GM19397 (cell line): ENCODE results near the gene DDX47.
"Not testable (repeated sequence)": the region's sequence is repeated elsewhere in the genome, so short reads cannot be mapped to it uniquely, and the experiment has no call there.

Experiments
- ATAC-seq: cut with Tn5 transposase; IDR thresholded peaks from one replicate; pipeline ENCODE4 v1.9.1; 2021; ENCODE audit warnings: mild to moderate bottlenecking, moderate library complexity; ENCODE audit not compliant: unreplicated experiment

DDX47 gene

DNA sequence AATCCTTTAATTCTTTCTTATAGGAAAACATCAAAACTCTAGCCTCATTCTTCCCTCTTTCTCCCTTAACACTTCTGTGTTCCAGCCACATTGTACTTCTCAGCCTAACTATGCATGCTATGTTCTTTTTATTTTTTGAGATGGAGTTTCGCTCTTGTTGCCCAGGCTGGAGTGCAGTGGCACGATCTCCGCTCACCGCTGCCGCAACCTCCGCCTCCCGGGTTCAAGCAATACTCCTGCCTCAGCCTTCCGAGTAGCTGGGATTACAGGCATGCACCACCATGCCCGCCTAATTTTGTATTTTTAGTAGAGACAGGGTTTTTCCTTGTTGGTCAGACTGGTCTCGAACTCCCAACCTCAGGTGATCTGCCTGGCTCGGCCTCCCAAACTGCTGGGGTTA lies 7.2 kb downstream of the DDX47 start:
- ATAC-seq: not testable (repeated sequence)

DNA sequence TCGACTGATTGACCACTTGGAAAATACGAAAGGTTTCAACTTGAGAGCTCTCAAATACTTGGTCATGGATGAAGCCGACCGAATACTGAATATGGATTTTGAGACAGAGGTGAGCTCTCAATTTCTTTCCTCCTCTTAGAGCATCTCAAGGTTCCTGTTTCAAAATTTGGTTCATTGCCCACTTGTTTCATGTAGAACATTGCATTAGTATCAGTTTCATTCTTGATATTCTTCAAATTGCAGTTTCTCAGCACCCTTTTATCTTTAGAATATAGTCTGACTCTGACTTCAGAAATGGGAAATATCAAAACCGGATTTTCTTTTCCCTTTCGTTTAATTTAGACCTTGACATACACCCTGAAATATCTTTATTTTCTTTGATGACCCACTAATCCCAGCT lies 8.8 kb downstream of the DDX47 start:
- ATAC-seq: no peak

- no peak for ATAC-seq
These were observed 9.7 kb downstream of the DDX47 start for GRCh38 chr12:12822886-12823285.

DNA sequence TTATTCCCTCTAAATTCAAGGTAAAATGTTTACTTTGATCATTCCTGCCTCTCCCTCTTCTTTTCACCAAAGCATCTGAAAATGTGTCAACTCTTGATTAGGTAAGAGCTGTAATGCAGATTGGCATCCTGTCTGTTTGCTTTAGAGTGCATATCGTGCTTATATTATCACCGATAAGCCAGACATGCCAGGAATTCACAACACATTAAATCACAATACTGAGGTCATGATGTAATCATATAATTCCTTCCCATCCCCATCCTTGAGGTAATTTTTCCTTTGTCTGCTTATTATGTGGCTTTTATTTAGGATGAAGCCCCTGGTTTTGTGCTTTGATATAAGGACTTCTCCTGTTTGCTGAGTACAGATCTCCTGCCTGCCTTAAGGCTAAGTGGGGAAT lies 10.2 kb downstream of the DDX47 start:
- no peak for ATAC-seq

GRCh38 chr12:12823811-12824210 lies 10.7 kb downstream of the DDX47 start:
- no peak for ATAC-seq

DNA sequence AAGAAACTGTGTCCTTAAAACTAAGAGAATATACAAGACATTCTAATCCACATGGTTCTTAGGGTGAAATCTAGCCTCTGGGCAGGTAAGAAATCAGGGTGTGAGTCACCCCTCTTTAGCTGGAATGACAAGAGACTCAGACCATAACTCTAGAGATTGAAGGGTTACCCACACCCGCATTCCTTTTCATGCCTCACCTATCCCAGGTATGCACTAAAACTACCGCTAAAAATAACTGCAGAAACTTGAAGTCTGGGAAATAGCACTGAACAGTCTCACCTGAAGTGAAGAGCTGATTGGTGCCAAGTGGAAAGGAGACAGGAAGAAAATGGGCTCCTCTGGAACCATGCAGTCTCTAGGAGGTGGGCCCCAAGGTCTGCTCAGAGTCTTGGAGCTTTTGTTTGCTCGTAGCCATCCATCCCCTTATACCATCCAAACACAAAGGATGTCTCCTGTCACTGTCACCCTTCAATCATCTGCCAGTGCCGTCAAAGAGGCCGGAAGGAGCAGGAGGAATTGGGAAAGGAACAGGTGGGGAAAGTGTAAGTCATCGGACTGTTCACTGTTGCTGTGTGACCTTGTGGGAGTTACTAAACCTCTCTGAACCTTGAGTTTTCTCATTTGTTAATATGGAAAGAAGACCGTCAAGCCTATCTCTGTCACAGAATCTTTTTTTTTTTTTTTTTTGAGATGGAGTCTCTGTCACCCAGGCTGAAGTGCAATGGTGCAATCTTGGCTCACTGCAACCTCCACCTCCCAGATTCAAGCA lies 22.4 kb downstream of the DDX47 start:
- ATAC-seq: no peak

DNA sequence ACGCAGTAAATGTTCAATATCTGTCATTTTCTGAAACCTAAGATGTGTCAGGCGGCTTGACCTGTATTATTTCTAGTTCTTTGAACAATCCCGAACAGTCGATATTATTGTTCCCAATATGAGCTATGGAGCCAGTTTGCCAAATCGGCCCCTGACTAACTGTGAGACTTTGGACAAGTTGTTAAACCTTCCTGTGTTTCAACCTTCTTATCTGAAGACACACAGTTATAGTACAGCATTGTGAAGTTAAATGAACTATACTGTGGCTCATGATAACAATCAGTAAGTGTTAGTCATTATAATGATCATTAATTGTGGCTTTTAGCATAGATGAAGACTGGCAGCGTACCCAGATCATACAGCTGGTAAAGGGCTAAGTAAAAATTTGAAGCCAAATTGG lies 23.4 kb downstream of the DDX47 start:
- no peak for ATAC-seq

GRCh38 chr12:12837025-12837812 lies 24.1 kb downstream of the DDX47 start:
- no peak for ATAC-seq

- no peak for ATAC-seq
These were observed 24.6 kb downstream of the DDX47 start for GRCh38 chr12:12837813-12838153.

DNA sequence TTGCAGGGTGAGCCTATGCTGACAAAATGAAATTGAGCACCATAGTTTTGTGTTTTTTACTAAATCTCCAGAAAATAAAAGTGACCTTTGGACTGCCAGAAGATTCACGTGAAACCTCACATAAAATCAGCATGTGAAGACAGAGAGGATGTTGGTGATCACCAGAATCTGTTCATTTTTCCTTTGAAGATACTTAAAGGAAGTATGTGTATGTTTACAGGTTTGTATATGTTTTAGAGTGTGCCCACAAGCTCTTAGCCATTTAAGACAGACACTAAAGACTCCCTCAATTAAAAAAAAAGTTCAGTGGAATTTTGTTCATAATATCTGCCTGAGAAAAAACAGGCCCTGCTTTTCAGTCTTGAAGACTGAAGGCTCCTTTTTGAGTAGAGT lies 25.9 kb downstream of the DDX47 start:
- no peak for ATAC-seq

DNA sequence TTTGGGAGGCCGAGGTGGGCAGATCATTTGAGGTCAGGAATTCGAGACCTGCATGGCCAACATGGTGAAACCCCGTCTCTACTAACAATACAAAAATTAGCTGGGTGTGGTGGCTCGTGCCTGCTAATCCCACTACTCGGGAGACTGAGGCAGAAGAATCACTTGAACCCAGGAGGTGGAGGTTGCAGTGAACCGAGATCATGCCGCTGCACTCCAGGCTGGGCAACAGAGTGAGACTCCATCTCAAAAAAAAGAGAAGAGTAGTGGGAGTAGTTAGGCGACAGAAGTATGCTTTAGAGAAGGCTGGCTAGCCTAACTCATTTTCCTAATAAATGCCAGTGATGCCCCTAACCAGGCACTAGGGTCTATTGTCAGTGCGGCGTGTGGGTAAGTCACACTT lies 26.3 kb downstream of the DDX47 start:
- not testable (repeated sequence) for ATAC-seq

DNA sequence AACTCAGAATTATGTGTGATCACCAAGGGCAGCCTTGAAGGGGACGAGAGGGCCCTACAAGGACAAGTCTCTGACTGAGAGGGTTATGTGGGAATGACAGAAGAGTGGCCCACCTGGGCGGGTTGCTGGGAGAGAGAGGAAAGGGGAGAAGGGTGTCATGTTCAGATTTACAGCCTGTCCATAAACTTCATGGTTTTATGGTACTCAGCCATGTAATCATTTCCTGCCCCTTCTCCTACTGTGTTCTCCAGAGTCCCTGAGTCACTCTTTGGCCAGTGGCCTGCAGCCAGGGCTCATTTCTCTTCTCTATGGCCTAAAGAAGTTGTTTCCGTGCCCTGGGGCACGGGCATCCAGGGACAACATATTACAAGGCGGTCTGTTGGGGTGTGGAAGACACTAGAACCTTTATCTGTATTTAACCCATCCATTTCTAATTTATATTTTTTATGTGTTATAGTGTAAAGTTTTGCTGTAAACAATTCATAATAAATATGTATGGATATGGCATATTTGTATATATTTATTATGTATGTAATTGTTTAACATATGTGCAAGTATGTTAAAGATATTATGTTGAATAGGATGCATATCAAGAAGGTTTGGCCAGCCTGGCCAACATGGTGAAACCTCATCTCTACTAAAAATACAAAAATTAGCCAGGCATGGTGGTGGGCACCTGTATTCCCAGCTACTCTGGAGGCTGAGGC lies 26.9 kb downstream of the DDX47 start:
- ATAC-seq: no peak

GRCh38 chr12:12840580-12840899 lies 27.4 kb downstream of the DDX47 start:
- ATAC-seq: no peak

DNA sequence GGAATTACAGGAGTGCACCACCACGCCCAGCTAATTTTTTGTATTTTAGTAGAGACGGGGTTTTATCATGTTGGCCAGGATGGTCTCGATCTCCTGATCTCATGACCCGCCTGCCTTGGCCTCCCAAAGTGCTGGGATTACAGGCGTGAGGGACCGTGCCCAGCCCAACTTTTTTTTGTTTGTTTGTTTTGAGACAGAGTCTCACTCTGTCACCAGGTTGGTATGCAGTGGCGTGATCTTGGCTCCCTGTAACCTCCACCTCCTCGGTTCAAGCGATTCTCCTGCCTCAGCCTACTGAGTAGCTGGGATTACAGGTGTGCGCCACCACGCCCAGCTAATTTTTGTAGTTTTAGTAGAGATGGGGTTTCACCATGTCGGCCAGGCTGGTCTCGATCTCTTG lies 28.3 kb downstream of the DDX47 start:
- ATAC-seq: not testable (repeated sequence)

DNA sequence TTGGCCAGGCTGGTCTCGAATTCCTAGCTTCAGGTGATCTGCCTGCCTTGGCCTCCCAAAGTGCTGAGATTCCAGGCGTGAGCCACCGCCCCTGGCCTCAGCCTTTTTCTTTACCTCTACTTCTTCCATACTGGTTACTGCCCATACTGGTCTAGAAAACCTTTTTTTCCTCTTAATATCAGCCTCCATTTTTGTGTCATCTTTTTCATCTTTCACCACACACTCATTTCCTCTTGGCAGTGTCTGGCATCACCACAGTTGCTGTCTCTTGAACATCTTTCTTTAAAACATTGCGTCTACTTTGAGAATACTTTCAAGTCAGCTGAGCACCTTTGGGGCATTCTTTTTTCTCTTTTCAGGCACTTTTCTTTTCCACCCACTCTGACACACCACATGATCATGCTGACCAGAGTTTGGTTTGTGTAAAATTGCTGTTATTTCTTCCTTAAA lies 32.7 kb downstream of the DDX47 start:
- ATAC-seq: no peak

- ATAC-seq: not testable (repeated sequence)
These were observed 33.6 kb downstream of the DDX47 start for GRCh38 chr12:12846780-12847179.

- no peak for ATAC-seq
These were observed 40.3 kb downstream of the DDX47 start for GRCh38 chr12:12853435-12853834.

DNA sequence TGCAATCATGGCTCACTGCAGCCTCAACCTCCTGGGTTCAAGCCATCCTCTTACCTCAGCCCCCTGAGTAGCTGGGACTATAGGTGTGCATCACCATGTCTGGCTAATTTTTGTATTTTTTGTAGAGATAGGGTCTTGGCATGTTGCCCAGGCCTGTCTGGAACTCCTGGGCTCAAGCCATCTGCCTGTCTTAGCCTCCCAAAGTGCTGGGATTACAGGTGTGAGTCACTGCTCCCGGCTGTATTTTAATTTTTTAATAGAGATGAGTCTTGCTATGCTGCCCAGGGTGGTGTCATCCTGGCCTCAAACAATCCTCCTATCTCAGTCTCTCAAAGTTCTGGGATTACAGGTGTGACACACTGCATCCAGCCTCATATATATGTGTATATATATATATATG lies 46.5 kb downstream of the DDX47 start:
- ATAC-seq: no peak

DNA sequence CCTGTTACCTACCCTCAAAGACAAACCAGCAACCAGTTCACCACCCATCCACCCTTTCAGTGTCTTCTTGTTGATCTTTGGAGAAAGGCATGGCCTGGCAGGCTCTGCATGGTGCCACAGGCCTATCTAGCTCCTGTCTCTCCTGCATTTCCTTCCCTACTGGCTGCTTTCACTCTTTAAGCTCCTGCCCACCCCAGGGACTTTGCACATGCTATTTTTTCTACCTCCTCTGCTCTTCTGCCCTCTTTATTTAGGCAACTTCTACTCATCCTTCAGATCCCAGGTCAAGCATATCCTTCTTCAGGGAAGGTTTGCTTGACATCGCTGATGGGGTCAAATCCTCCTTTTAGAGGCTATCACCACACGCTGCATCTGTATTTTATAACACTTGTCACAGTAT lies 51.1 kb downstream of the DDX47 start:
- ATAC-seq: no peak

DNA sequence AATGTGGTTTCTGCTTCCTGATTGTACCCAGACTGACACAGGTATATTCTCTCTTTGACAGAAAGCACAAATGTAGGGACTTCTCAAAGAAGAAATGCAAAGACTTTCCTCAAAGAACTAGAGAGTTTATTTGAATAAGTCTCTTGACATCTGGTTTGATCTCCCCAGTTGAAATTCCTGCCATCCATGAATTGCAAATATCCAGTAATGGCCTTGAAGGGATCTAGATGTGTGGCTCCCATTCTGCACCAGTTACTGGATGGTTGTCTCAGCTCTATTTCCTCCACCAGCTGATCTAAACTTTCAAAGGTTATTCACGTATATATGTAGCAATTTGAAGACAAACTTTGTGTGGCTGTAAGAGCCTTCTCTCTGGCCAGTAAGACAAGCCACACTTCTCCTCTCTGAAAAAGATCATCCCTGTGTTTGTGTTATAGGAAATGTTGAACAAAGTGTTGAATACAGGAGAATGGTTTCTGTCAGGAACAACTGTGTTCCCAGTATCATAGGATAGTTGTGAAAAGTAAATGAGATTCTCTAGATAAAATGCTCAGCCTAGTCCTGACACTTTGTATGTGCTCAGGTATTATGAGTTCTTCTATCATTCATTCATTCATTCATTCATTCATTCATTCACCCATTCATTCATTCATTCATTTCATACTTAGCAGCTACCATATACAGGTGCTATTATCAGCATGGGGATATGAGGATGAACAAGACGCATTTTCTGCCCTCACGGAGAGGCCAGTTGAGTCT lies 55.5 kb downstream of the DDX47 start:
- ATAC-seq: no peak

DNA sequence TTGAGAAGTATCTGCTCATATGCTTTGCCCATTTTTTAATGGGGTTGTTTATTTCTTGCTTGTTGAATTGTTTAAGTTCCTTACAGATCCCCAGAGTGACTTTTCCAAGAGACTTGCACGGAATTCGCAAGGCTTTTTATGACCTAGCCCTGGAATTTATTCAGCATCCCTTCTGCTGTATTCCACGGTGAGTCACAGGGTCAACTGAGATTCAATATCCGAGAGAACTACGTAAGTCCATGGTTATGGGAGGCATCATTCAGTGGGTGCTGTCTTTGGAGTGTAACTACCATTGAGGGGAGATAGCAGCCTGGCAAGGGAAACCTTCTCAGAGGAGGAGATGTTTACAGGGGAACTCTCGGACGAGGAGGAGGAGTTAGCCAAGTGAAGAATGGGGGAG lies 57.3 kb downstream of the DDX47 start:
- ATAC-seq: no peak
